OCI-LY1 (cell line): Measurements from ENCODE around the gene DDX42.

ENCODE experiments used
- CTCF ChIP-seq: fragments of 200-600 bp; sonication (generic), shearing (Covaris generic); IDR thresholded peaks from 2 replicates; pipeline ENCODE4 v1.5.1; 2017; ENCODE audit warnings: mild to moderate bottlenecking, antibody characterized with exemption, low read length, moderate library complexity, mixed read lengths
- EZH2 ChIP-seq: fragments of 200-600 bp; sonication (generic), shearing (Covaris generic); IDR thresholded peaks from 2 replicates; pipeline ENCODE4 v1.8.0; 2017; ENCODE audit warnings: borderline replicate concordance, mixed run types, mild to moderate bottlenecking, antibody characterized with exemption, low read length, moderate library complexity, mixed read lengths

- TF ChIP-seq CTCF, result no peak
- TF ChIP-seq EZH2, result no peak
These were observed 56.3 kb downstream of the DDX42 start for GRCh38 chr17:63830278-63830677.
